Amniotic epithelial cell (primary cell): ENCODE measurements around the gene CCR9.

Source experiments
- DNase-seq: peaks from one replicate; pipeline ENCODE4 v3.0.0-alpha.2; 2010; ENCODE audit warnings: low read depth

Gene CCR9

DNA sequence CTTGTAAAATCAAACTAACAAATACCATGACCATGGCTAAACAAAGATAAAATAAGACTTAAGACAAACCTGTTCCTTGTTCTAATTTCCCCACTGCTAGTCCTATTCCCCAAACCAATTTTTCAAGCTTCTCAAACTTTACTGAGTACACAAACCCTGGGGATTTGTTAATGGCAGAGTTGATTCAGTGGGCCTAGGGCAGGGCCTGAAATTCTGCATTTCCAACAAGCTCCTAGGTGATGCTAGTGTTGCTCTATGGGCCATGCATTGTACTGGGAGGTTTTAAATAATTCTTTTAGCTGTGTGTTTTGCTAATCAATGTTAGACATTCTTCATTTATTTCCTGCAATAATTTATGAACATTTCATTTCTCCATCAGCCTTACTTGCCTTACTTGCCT is 13.3 kb upstream of the CCR9 start:
- no peak for DNase-seq

DNA sequence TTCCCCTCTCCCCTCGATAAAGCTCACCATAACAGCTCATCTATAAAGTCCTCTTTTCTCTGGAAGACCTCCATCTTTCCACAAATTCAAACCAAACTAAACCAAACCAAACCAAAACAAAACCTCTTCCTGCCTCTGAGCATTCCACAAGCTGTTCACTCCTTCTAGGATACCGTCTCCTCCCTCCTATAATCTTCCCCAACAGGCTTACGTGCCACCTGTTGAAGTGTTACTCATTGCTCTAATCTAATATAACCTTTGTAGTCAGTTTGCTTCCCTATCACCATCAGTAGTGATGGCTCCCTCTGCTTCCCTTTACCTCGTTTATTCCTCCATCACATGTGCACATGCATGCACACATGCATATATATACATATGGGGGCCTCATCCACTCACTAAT is 12.7 kb upstream of the CCR9 start:
- no peak for DNase-seq

DNA sequence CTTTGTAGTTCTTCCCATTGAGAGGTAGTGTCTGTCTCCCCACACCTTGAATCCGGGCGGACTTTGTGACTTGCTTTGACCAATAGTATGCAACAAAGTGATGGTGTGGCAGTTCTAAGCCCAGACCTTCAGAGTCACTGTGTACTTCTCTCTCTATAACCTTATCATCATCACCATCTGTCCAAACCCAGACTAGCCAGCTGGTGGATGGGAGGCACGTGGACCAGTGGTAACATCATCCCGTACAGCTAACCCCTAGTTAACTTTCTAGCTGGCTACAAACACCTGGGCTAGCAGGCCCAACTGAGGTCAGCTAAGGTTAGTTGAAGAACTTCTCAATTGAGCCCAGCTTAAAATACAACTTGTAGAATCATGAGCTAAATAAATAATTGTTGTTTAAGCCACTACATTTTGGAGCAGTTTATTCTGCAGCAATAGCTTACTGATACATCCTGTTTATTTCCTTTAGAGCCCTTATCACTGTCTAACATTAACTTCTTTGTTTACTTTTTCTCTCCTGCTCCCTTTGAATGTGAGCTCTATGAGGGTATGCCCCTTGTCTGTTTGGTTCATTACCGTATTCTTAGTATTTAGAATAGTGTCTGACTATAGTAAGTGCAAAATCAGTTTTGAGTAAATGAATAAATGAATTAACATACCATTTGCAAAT is 11.5 kb upstream of the CCR9 start:
- no peak for DNase-seq

DNA sequence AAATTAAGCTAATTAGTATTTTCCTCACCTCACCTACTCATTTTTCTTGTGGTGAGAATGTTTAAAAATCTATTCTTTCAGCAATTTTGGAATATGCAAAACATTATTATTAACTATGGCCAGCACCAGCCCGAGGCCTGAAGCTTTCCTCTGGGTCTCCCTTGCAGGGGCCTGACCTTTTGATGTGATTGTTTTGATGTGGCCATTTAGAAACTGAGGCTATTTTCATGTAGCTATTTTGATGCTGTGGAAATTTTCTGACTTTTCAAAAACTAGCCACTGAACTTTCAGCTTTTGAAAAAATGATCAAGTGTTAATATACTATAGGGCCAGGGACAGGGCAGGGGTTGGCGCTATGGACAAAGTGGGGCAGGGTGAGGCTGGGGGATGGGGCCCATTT is 8.2 kb upstream of the CCR9 start:
- DNase-seq: no peak

DNA sequence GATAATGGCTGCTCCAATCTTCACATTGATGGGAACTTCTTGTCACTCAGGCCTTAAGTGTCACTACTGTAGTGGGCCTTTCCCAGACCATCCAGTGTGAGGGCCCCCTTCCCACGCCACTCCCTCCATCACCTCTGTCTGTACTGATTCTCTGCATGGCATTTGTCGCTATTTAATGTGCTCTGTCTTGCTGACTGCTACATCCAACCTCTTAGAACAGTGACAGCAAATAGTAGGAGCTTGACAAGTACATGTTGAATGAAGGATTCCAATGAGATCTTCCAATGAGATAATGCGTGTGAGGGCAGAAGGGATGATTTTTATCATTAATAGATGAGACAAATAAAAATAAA is 5.6 kb upstream of the CCR9 start:
- DNase-seq: no peak

DNA sequence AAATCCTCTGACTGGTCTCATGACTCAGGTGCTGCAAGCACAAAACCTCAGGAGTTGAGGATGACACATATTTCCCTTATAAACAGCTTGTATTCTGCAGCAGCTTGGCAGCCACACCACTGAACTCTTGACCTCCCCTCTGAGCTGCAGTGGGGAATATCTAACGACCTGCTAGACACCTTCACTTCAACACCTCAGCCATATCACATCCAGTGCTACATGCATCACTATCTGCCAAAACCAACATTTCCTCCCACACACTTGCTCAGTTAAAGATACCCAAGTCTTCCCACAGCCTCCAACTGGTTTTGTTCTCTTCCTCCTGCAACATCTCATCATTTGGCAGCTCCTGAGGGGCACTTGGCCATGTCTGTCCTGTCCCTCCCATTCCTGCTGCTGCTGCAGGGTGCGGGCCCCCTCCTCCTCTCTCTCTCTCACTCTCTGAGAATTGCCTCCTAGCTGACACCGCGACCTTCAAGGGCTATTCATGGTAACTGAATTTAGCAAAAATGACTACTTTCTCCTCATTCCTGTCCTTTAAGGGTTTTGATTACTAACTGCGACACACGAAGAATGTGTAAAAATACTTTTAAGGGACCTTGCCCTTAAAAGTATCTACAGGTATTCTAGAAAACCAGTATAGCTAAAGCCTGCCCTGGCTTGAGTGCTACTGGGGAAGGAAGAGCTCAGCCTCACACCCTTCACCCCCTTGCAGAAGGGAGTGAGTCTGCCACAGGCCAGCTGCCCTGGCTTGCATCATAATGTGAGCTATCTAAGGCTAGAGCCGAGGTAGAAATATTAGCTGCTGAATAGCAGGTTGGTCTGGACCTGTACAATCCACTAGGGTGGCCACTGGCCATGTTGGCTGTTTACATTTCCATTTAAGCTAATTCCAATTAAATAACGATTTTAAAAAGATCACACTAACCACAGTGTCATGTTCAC is 5.0 kb upstream of the CCR9 start:
- peak; percentile 71 for DNase-seq

DNA sequence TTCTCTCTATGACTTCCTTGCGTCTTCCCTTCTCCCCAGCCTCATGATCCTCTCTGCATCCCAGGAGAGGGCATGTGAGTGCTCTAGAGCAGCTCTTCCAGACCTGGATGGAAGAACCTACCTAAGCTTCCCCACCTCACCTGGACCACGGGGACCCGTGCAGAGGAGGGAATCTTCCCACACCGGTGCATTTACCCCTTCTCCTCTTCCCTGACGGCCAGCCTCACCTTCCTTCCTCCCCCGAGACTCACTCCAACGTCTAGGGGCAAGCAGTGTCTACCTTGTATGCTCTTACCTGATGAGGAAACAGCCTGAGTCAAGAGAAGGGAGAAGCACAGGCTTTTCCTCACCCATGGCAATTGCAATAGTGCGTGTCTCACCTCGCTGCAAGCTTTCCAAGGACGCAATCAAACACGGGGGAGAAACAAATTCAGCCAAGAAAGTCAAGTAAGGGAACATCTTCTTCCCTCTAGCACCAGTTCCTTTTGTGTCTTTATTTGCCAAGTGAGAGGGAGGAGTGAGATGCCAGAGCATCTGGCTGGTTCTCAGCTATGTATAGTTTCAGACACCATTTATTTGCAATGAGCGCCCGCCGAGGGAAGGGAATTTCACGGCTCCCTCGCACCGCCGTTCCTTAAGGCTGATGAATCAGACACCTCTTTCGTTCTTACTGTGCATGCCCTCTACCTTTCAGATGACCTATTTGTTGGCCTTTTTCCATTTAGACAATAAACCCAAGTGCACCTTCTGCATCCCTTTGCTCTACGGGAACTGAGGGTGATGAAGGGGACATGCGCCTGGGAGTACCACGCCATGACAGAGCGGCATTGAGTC is 1.8 kb upstream of the CCR9 start:
- no peak for DNase-seq

DNA sequence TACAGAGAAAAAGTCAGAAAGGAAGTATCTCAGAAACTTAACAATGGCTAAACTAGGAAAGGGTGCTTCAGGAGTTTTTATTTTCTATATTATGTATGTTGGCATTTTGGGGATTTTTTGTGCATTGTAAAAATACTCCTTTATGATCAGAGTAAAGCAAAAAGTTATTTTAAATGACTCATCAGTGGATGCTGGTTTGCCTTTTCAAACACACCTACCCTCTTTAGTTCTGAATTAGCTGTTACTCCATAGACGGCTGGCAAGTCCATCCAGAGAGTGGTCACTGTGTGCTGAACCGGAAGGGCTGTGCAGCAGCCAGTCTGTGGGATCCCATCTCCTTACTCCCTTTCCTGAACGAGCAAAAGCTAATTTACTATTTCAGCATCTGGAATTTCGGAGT is 942 bp downstream of the CCR9 start:
- no peak for DNase-seq

DNA sequence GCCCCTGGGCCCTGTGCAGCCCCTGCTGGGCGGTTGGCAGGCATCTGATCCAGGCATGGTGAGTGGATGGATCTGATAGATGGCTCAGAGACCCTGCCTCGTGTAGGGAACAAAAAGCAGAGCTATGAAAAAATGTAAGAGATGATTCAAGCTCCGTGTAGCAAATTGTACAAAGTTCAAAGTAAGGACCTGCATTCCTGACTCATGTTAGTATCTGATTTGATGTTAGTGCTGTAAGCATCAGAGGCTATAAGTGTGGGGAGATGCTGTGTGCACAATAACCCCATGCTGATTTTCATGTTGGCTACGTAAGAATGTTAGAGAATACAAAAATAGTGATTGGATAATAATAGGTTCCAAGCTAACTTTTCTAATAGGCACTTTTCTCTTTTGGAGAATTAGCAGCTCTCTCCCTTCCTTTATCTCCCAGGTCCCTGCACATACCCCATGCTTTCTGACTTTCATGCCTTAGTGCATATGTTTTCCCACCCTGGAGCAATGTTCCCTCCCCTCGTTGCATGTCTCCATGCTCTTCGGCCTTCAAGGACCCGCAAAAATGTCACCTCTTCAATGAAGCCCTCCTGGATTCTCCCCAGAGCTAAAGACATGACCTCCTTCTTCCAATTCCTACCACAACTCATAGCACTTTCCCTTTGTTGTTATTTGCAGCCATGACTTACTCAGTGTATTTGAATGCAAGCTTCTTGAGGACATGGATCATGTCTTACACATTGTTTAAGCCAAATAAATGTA is 1.6 kb downstream of the CCR9 start:
- peak; percentile 27 for DNase-seq

DNA sequence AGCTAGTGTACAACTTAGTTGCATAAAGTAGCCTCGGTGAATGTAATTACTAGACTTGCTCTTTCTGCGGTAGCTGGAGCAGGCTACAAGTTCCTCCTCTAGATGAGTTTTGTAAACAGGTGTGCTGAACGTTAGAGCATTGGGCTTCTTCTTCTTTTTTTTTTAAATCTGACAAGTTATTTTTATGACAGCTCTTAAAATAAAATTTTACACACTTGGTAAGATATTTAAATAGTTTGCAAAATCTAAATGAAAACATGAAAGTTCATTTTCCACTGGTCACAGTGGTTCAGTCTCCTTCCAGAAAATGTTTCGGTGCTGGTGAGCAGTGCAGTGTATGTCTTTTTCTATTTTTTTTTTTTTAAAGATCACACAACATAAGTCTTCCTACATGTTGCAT is 3.0 kb downstream of the CCR9 start:
- no peak for DNase-seq

DNA sequence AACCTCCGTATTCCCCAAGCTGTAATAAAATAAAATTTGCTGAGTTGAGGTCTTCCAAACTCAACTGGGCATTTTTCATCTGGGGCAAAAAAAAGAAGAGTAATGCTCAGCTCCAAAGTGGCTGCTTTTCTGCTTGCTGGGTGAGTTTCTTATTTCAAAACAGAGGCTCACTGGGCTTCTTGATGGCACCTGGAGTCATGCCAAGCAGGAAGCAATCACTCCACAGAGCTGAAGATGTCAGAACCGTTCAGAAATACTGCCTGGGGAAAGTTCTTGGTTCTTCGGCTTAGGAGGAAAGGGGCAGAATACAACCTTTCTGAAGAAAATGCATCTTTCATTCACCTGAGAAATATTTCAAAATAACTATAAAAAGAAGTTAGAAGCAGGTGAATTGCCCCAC is 4.1 kb downstream of the CCR9 start:
- no peak for DNase-seq

DNA sequence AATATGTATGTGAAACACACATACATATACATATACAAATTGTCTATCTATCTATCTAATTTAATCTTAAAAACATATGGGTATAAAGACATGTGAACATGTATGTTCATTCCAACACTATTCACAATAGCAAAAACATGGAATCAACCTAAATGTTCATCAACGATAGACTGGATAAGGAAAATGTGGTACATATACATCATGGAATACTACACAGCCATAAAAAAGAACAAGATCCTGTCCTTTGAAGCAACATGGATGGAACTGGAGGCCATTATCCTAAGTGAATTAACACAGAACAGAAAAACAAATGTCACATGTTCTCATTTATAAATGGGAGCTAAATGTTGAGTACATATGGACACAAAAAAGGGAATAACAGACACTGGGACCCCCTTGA is 5.8 kb downstream of the CCR9 start:
- DNase-seq: no peak

DNA sequence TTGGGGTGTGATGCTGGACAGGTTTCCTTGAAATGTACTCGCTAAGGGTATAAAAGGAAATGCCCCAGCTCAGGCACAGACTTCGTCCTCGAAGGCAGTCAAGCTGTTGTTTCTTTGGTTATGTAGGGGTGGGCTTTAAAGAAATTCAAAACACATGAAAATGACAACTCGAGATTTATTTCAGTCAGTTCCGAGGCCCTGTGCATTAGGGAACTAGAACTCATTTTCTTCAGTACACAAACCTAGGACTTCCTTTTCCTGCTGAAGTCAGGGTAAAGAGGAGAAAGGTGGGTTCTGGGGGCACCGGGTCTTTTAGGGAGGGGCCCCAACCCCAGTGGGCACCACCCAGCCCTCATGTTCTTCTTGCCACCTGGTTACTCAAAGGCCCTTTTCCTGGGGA is 7.7 kb downstream of the CCR9 start:
- no peak for DNase-seq

DNA sequence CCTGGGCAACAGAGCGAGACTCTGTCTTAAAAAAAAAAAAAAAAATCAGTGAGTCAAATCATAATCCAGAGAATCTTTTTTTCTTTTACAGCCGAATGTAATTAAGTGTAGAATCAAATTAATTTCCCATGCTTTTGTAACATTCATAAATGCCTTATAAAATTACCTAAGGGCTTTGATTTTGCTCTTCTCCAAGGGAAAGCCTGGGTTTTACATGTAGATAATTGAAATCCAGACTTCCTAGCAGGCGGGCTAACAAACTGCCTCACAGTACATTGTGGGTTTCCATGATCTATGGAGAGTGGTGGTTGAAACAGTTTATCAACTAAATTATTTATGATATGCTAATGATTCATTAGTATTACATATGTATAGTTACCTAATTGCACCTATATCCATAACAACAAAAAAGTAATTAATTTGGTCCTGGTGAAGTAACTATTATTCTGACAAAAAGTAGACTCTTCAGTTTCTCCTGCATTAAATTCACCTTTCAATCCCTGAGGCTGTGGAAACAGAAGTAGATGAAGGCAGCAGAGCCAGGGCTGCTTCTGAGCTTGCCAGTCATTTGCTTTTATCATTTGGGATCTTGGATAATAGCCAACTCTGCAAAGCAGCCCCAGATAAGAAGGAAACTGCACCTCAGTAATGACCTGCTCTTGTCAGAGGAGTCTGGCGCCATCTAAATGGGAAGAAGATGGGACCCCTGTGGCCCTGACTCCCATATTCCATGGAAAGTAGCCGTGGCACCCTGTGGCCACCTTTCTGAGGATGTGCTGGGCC is 9.5 kb downstream of the CCR9 start:
- DNase-seq: peak; percentile 20

DNA sequence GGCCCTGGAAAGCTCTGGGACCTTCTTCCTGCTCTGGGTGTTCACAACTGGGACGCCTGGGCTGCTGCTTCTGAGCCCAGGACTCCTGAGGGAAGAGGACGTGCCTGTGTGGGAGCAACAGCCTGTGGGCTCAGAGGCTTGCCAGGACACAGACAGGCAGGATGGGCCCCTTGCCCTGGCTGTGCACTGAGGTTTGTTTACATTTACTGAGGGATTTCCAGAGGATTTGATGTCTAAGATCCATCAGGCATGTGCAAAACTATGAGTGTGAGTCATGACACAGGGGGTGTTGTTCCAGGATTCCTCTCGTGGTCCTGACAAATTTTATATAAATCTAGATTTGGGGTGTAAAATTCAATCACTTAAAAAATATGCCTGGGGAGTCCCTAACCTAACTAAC is 10.6 kb downstream of the CCR9 start:
- DNase-seq: peak; percentile 89

DNA sequence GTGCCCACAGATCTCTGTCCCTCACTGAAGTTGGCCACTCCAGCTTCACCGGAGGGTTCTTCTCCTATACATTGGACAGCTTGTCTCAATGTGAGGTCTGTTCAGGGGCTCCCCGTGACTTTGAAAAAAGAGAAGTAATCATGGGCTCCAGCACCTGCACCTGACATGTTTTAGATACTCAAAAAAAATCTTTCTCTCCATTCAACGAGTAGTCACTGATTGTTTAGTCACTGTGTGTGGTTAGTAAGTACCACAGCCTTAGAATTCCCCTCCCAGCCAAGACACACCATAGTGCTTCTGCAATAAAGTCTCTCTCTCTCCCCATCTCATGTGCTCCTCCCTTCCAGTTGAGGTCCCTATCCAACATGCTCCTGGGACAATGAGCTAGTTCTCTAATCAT is 18.6 kb downstream of the CCR9 start:
- DNase-seq: no peak

DNA sequence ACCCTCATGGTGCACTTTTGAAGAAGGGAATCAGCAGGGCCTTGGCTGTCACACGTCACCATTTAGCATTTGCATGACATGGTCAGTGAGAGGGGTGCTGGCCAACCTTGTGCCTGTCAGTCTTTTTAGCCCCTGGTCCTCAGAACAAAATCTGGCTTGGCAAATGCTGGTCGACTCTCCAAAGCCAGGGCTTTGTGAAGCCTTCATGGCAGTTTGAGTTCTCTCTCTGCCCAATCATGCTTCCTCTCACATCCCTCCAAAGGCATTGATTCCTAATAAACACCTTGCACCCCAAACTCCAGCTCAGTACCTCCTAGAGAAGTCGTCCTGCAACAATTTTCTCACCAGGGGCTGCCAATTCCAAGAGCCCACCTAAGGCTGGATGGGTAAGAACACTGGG is 19.4 kb downstream of the CCR9 start:
- DNase-seq: no peak

DNA sequence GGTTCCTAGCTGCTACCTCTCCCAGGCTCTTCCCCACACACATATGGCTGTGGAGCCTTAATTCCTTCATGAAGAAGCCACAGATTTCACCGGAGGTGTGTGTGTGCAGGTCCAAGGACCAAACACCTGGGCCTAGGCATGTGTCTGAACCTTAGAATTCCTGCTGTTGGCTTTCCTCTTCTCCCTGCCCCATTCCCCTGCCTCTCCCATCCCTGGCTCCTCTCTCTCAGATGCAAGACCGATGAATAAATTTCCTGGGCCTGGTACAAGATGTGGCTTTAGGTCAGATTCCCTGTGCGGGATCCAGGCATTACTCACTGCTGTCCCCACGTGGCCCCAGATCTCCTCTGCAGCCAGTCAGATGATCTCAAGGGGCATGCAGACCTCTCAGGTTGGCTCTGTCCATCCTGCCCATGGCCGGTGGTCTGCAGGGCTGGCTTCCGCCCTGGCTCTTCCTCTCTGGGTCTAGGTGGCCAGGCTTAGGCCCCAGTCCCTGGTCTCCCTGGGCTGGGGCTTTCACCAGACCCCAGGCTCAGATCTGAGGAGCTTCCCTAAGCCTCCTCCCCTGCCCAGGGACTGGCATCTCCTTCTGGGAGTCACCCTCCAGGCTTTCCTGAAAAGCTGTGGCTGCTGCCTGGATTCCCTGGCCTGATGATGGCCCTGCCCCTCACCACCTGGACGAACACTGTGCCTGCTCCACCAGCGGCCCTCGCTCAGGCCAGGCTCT is 20.5 kb downstream of the CCR9 start:
- DNase-seq: peak; percentile 83

DNA sequence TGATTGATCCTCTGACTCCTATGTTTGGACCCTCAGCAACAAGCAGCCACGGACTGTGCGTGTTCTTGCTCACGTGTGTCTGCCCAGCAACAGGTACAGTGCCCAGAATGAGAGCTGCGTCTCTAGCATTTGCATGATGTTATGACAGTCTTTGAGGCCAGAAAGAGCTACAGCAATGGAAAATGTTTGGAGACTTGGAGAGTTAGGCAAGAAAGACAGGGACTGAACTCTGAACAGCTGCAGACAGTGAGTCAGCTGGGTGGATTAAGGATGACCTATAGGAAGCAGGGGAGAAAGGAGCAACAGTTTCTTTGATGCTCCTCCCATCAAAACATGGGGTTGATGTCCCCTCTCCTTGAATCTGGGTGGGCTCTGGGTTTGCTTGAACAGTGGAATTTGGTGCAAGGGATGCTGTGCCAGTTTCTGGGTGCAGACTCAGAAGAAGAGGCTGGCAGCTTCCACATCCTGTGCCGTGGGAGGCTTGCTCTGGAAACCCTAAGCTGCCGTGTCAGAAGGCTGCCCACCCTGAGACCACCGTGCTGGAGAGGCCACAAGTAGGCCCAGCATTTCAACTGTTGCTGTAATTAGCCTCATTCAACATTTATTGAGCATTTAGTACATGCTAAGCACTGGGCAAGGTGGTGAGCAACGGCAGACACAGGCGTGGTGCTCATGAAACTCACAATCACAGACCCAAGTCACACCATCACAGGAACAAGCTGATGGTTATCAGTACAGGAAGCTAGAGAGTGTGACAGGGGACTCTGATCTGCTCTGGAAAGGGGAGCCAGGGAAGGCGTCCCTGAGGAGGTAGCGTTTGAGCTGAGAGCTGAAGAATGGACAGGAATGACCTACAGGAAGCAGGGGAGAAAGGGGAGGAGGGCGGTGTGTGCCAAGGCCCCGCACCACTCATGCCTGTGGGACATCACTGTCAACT is 21.7 kb downstream of the CCR9 start:
- peak; percentile 92 for DNase-seq
